GM18508 (cell line): Measurements from ENCODE around the gene TUBB2B.

ENCODE experiments used
- ATAC-seq: cut with Tn5 transposase; IDR thresholded peaks from one replicate; pipeline ENCODE4 v1.9.1; 2021; ENCODE audit warnings: moderate number of reproducible peaks; ENCODE audit not compliant: insufficient read depth, unreplicated experiment

Gene TUBB2B

GRCh38 chr6:3227363-3228045 is at the start of gene TUBB2B:
Gene TUBB2B, minus strand, starts transcription at chr6:3227653. Its CDS starts 110 bp downstream, at chr6:3227543.
- ATAC-seq, result no peak

GRCh38 chr6:3277251-3277650 is 49.8 kb upstream of the TUBB2B start:
- no peak for ATAC-seq

GRCh38 chr6:3276174-3277167 is 49.0 kb upstream of the TUBB2B start:
- no peak for ATAC-seq

- no peak for ATAC-seq
Measured at GRCh38 chr6:3273707-3274521, 46.5 kb upstream of the TUBB2B start.

- no peak for ATAC-seq
Measured at GRCh38 chr6:3272911-3273547, 45.6 kb upstream of the TUBB2B start.

- no peak for ATAC-seq
Measured at GRCh38 chr6:3271756-3272155, 44.3 kb upstream of the TUBB2B start.

GRCh38 chr6:3270258-3270657 is 42.8 kb upstream of the TUBB2B start:
- ATAC-seq, result no peak

GRCh38 chr6:3269281-3269975 is 42.0 kb upstream of the TUBB2B start:
- no peak for ATAC-seq

- ATAC-seq, result no peak
Measured at GRCh38 chr6:3268680-3269079, 41.2 kb upstream of the TUBB2B start.

GRCh38 chr6:3267162-3267561 is 39.7 kb upstream of the TUBB2B start:
- ATAC-seq, result no peak

GRCh38 chr6:3266170-3266569 is 38.7 kb upstream of the TUBB2B start:
- no peak for ATAC-seq

- ATAC-seq, result no peak
Measured at GRCh38 chr6:3265671-3266070, 38.2 kb upstream of the TUBB2B start.

- ATAC-seq, result no peak
Measured at GRCh38 chr6:3264356-3264755, 36.9 kb upstream of the TUBB2B start.

- no peak for ATAC-seq
Measured at GRCh38 chr6:3263096-3263495, 35.6 kb upstream of the TUBB2B start.

- ATAC-seq, result no peak
Measured at GRCh38 chr6:3261921-3262320, 34.5 kb upstream of the TUBB2B start.

GRCh38 chr6:3261518-3261820 is 34.0 kb upstream of the TUBB2B start:
- no peak for ATAC-seq

- no peak for ATAC-seq
Measured at GRCh38 chr6:3260772-3261517, 33.5 kb upstream of the TUBB2B start.

- no peak for ATAC-seq
Measured at GRCh38 chr6:3260296-3260695, 32.8 kb upstream of the TUBB2B start.

- ATAC-seq, result no peak
Measured at GRCh38 chr6:3259491-3259958, 32.1 kb upstream of the TUBB2B start.
